Measurements from ENCODE around the gene UQCRQ.

The UQCRQ gene

DNA sequence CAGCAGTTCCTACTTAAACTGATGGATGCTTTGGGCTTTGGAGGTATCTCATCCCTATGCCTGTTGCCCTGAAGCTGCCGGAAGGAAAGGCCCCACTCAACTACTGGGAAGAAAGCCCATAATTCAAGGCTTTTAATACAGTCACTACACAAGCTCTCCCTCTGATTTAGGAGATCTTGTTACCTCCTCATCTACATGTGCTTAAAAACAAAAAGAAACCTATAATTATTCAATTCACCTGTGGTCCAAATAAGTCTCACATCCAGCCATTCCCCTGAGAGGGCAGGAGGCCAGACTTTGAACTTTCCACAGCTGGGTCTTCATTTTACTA, 6.3 kb downstream of the UQCRQ start:
- FAIRE-seq, result no peak

- FAIRE-seq, result no peak
These were observed 6.9 kb downstream of the UQCRQ start, which contains the start of gene LEAP2 for GRCh38 chr5:132873119-132873929. LEAP2 (plus strand) TSS chr5:132873668; CDS start chr5:132873695, 27 bp downstream.

DNA sequence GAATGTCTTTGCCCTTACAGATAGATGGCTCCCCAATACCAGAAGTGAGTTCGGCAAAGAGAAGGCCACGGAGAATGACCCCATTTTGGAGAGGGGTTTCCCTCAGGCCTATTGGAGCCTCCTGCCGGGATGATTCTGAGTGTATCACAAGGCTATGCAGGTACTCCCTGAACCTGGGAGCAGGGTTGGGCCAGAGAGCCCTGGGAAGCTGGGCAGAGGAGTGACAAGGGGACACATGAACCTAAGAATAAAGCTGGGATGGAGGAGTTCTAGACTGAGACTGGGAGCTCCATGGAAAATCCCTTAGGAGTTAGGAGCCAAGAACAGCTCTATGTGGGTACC, 7.5 kb downstream of the UQCRQ start:
- no peak for FAIRE-seq

GRCh38 chr5:132876020-132876759, 9.7 kb downstream of the UQCRQ start:
- no peak for FAIRE-seq

DNA sequence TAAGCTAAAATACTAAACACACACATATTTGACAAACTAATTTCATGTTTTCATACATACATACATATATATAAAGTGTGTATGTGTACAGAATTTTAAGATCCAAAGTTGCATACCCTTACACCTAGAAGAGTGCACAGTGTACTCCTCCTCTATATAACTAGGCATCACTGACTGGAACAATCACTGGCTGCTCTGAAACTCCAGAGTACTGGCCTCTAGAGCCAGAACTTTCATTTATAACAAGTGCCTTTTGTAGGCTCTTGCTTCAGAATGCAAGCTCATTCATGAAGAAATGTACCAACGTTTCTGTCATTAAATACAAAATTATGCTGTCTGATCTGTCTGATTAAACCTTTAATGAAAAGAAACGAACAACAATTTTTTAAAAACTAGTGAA, 11.0 kb downstream of the UQCRQ start:
- FAIRE-seq, result no peak

- FAIRE-seq, result no peak
These were observed 11.5 kb downstream of the UQCRQ start for GRCh38 chr5:132877938-132878337.

DNA sequence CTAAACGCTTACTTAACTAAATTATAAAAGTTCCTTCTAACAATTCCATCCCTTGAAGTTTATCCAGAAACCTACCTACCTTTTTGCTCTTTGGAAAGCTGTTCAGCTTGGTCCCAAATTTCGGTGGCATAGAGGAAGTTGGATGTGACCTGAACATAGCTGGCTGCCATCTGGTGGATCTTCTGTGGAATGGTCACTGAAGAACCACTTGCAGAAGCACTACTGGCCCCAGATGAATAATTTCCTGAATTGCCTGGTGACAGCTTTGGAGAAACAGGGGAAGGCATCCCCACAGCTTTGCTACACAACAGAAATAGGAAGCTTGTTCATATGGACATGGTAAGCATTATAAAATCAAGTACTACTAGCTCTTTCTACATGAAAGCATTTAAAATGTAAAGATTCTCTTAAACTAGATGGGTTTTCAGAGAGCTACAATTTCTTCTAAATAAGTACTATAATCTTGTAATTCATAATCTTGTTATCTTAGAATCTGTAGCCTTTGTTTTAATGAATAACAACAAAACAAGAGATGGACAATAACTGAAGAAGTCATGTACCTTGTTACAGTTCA, 16.9 kb downstream of the UQCRQ start:
- FAIRE-seq, result peak; percentile 83

- FAIRE-seq, result no peak
These were observed 18.1 kb downstream of the UQCRQ start for GRCh38 chr5:132884548-132884947.

DNA sequence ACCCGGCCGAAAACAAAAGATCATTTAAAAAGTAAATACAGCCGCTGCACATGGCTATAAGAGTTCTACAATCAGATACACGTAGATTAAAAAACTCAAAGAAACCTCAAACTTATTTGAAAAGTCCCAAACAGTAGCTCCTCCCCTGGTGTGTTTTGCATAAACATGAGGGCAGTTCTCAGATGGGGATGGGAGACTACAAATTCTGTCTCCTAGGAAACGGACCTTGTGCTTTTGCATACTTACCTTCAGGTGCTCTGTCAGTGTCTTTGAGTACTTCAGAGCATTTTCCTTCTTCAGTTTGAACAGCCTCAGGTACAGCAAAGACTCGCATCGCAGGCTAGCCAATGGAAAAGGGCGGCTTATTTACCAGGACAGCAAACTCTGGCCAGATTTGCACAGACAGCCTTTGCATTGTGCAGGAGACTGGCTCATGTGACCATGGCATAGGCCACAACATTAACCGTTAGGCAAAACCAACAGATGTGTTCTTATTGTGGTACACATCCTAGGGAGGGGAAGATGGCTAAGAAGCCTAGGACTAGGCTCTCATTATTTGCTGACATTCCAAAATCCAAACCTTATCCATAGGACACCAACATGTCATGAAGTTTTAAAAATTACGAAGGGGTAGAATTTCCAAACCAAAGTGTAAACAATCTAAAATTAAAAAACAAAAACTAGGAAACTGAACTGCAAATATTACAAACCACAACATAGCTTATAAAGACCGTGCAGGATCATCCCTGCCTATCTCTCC, 19.8 kb downstream of the UQCRQ start:
- no peak for FAIRE-seq

DNA sequence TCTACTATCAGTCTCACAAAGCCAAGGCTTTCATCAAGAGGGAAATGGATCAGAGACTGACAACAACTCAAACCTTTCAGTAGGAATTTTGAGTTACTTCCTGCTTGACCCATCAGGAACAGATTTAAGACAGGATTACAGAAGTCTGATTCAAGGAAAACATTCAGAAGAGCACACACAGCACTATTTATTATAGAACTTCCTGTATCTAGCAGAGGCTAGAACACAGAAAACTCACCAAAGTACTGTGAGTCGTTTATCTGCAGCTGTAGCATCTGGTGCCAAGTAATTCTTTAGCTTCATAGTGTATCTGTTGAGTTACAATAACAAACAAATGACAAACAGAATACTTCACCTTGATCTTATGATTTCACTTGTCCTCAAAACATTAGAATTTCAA, 20.8 kb downstream of the UQCRQ start:
- no peak for FAIRE-seq

GRCh38 chr5:132889501-132889900, 23.1 kb downstream of the UQCRQ start:
- FAIRE-seq, result no peak

GRCh38 chr5:132890817-132891216, 24.4 kb downstream of the UQCRQ start:
- no peak for FAIRE-seq

DNA sequence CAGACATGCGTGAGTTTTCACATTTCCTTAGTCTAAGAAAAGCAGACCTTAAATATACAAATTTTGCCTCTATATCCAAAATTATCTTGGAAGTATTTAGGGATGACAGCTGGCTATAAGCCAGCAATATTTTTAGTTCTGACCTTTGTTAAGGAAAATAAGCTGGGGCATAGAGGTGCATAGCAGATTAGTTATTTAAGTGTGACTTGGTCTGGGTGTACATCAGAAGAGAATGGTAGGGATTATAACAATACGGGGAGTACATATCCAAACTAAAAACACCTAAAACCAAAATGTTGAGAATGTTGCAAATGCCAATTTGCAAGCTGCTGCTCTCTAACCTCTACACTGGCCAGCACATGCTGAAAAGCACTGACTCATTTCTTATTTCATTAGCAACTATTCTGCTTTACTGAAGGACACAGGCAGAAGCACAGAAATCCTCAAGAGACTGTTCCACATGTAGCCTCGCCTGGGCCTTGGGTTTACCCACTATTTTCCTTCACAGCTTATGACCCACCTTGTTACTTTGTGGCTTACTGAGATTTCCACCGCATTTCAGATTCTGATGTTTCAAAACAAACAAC, 29.4 kb downstream of the UQCRQ start:
- no peak for FAIRE-seq

DNA sequence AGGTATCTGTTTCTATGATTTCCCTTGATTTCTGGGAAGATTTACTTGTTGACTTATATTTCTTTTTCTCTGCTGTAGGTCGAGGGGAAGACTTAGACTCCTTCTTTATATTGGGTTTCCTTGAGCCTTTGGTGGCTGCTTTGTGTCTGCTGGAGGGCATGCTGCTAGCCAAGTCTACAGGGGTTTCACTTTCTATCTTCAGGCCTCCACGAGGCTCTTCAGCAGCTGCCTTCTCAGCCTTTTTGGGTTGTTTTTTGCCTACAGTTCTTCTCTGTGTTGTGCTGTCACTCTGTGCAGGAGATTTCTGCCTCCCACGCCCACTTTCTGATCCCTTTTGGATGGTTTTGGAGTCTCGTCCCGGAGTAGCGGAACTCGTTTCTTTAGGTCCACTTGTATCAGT, 30.2 kb downstream of the UQCRQ start:
- FAIRE-seq, result no peak

GRCh38 chr5:132898094-132898493, 31.7 kb downstream of the UQCRQ start:
- FAIRE-seq, result no peak

DNA sequence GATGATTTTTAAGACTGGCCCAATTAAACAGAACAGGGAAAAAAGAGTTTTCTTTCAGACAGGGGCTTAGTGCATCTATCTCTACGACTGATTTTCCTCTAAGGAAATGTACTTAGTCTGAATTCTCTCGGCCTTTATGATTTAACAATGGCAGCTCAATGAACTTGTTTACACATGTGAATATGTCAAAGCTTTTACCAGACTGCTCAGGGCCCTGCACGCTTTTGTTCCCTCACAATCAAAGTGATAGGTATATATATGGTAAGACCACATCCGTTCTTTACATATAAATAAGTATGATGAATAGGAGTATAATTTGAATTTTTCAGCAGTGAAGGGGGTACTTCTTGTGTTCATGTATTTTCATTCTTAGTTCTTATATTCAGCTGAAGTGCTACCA, 34.6 kb downstream of the UQCRQ start:
- no peak for FAIRE-seq

GRCh38 chr5:132901730-132902129, 35.3 kb downstream of the UQCRQ start:
- no peak for FAIRE-seq

DNA sequence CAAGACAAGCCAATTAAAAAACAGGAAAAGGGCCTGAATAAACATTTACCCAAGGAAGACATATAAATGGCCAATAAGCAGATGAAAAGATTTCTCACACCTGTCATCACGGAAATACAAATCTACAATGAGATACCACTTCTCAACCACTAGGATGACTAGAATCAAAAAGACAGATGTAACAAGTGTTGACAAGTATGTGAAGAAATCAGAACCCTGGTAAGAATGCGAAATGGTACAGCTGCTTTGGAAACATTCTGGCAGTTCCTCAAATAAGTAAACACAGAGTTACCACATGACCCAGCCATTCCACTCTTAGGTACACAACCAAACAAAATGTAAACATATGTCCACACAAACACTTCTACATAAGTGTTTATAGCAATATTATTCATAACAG, 39.5 kb downstream of the UQCRQ start:
- FAIRE-seq, result no peak

GRCh38 chr5:132907161-132907560, 40.7 kb downstream of the UQCRQ start:
- no peak for FAIRE-seq

DNA sequence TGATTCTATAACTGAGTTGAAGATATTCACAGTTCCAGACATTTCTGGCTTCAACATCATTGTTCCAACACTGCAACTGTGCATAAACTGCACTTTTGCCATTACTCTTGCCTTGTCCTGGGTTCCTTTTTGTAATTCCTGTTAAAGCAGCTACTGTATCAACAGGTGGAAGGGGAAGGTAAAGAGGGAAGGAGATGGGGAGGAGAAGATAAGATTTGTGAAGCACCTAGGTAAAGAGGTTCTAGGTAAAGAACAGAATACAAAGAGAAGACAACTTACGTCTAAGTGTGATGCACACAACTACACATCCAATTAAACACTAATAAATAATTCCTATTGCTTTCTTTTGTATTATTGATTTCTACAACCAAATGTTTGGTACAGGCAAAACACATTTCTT, 43.3 kb downstream of the UQCRQ start:
- FAIRE-seq, result no peak

DNA sequence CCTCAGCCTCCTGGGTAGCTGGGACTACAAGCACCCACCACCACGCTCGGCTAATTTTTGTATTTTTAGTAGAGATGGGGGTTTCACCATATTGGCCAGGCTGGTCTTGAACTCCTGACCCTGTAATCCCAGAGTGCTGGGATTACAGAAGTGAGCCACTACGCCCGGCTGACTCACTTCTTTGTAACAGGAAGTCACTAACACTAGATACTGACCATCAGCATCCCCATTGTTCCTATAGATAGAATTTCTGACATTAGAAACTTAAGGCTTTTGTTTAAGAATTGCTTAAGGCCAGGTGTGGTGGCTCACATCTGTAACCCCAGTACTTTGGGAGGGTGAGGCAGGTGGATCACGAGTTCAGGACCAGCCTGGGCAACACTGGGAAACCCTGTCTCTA, 49.2 kb downstream of the UQCRQ start:
- no peak for FAIRE-seq

- FAIRE-seq, result no peak
These were observed 49.6 kb downstream of the UQCRQ start for GRCh38 chr5:132916086-132916485.

All from G401.6 (cell line).